Osteoblast (primary cell): ENCODE data around the gene MAGEC1. TPM values are rescaled to one million over a fixed set of nuclear protein-coding genes. Genes with fewer than 3 reads are reported as not detected.

ENCODE experiments used
- DNase-seq: peaks from one replicate; pipeline ENCODE4 v3.0.0; 2011; ENCODE audit warnings: low spot score, mixed read lengths; ENCODE audit not compliant: insufficient read length; ENCODE audit errors: missing footprints
- H2AFZ ChIP-seq: 2 replicates; pipeline ENCODE4 v1.6.0; 2011; ENCODE audit warnings: mild to moderate bottlenecking, low read length
- H3K27ac ChIP-seq: 2 replicates; pipeline ENCODE4 v1.5.1; 2011; ENCODE audit warnings: mild to moderate bottlenecking, low read depth, low read length, moderate library complexity
- H3K27me3 ChIP-seq: 2 replicates; pipeline ENCODE4 v1.6.0; 2012; ENCODE audit warnings: mild to moderate bottlenecking, control low read depth, inconsistent platforms, low read length, moderate library complexity; ENCODE audit not compliant: insufficient read depth
- H3K36me3 ChIP-seq: 2 replicates; pipeline ENCODE4 v1.5.1; 2011; ENCODE audit warnings: mild to moderate bottlenecking, low read length, control low read depth, moderate library complexity; ENCODE audit not compliant: insufficient read depth
- H3K4me1 ChIP-seq: 2 replicates; pipeline ENCODE4 v1.5.1; 2011; ENCODE audit warnings: mild to moderate bottlenecking, low read length, control low read depth, moderate library complexity; ENCODE audit not compliant: insufficient read depth
- H3K4me2 ChIP-seq: 2 replicates; pipeline ENCODE4 v1.6.0; 2011; ENCODE audit warnings: mild to moderate bottlenecking, low read length; ENCODE audit not compliant: insufficient read depth
- H3K4me3 ChIP-seq: fragments of 200-600 bp; sonication (generic); 3 replicates; pipeline ENCODE4 v1.5.1; 2012; ENCODE audit warnings: mild to moderate bottlenecking, low read length, inconsistent platforms; ENCODE audit not compliant: insufficient read depth
- H3K79me2 ChIP-seq: 2 replicates; pipeline ENCODE4 v1.6.0; 2012; ENCODE audit warnings: mild to moderate bottlenecking, low read length, control low read depth, inconsistent platforms; ENCODE audit not compliant: insufficient read depth
- H3K9me3 ChIP-seq: 2 replicates; pipeline ENCODE4 v1.5.1; 2011; ENCODE audit warnings: low read depth, low read length, control low read depth
- H4K20me1 ChIP-seq: 2 replicates; pipeline ENCODE4 v1.6.0; 2012; ENCODE audit warnings: mild to moderate bottlenecking, low read length, control low read depth; ENCODE audit not compliant: insufficient read depth
- total RNA-seq: library from RNA; depleted of rRNA; stranded (reverse); fragments of >200 nt; gene quantifications from 2 replicates; pipeline ENCODE4 v1.2.3, GENCODE V29; 2012
- TF ChIP-seq, protein P1 (sequence below): IDR thresholded peaks from 2 replicates; pipeline ENCODE4 v1.5.1; 2011; ENCODE audit warnings: mild to moderate bottlenecking, low read depth, low read length, moderate library complexity; ENCODE audit errors: extremely low read depth

The MAGEC1 gene
- total RNA-seq, 1 donor, result not detected

GRCh38 chrX:141935645-141936044, 32.0 kb downstream of the MAGEC1 start:
- no peaks in the 10 kb centered on the region for H3K36me3 ChIP-seq
- no peak overlapping the region for H3K27ac ChIP-seq
- H3K4me3 ChIP-seq, result no peak overlapping the region
- no peaks in the 10 kb centered on the region for H3K9me3 ChIP-seq
- no peaks in the 10 kb centered on the region for H3K27me3 ChIP-seq
- TF ChIP-seq, protein P1, sequence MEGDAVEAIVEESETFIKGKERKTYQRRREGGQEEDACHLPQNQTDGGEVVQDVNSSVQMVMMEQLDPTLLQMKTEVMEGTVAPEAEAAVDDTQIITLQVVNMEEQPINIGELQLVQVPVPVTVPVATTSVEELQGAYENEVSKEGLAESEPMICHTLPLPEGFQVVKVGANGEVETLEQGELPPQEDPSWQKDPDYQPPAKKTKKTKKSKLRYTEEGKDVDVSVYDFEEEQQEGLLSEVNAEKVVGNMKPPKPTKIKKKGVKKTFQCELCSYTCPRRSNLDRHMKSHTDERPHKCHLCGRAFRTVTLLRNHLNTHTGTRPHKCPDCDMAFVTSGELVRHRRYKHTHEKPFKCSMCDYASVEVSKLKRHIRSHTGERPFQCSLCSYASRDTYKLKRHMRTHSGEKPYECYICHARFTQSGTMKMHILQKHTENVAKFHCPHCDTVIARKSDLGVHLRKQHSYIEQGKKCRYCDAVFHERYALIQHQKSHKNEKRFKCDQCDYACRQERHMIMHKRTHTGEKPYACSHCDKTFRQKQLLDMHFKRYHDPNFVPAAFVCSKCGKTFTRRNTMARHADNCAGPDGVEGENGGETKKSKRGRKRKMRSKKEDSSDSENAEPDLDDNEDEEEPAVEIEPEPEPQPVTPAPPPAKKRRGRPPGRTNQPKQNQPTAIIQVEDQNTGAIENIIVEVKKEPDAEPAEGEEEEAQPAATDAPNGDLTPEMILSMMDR, result no peak
- no peak for DNase-seq
- no peak overlapping the region for H3K4me2 ChIP-seq
- H2AFZ ChIP-seq, result no peak overlapping the region
- no peaks in the 10 kb centered on the region for H3K4me1 ChIP-seq
- H3K79me2 ChIP-seq, result no peaks in the 10 kb centered on the region
- H4K20me1 ChIP-seq, result no peaks in the 10 kb centered on the region

DNA sequence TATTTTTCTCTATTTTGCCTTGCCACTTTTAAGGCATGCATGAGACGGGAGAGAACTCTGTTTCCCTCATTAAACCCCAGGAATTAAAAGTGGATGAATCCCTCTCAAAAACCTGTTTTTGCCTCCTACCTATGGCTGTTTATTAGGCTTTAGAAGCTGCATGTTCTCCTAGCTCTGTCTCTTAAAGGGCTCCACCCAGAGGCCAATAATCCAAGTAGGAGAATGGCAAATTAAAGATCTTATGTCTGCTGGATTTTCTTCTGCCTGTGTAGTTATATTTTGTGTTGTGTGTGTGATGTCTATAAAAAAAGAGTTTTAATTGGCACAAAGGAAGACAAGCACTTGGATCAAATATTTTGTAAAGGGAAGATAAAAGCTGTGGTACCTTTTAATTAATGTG, 32.4 kb downstream of the MAGEC1 start:
- no peaks in the 10 kb centered on the region for H3K4me1 ChIP-seq
- TF ChIP-seq, protein P1, result peak; percentile 21
- H3K36me3 ChIP-seq, result no peaks in the 10 kb centered on the region
- H3K79me2 ChIP-seq, result no peaks in the 10 kb centered on the region
- no peaks in the 10 kb centered on the region for H3K9me3 ChIP-seq
- H2AFZ ChIP-seq, result no peak overlapping the region
- H4K20me1 ChIP-seq, result no peaks in the 10 kb centered on the region
- DNase-seq, result no peak
- no peak overlapping the region for H3K27ac ChIP-seq
- H3K4me2 ChIP-seq, result no peak overlapping the region
- H3K4me3 ChIP-seq, result no peak overlapping the region
- H3K27me3 ChIP-seq, result no peaks in the 10 kb centered on the region

DNA sequence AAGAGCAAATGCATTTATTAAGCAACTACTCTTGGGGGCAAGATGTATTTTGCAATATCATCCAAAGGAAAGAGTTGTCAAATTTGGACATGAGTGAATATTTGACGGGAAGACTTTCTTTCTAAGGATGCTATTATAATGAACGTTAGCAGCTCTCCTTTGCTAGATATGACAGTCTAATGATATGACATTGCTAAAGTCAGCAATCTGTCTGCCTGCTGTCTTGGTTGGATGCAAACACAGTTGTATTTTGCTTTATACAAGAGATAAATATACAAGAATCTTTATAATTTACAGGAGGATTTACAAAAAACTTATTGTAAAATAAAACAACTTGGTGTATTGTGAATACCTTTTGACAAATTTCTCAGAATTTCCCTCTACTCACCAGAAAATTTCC, 37.5 kb downstream of the MAGEC1 start:
- no peak overlapping the region for H2AFZ ChIP-seq
- DNase-seq, result no peak
- no peaks in the 10 kb centered on the region for H3K79me2 ChIP-seq
- H3K4me1 ChIP-seq, result no peaks in the 10 kb centered on the region
- no peaks in the 10 kb centered on the region for H3K36me3 ChIP-seq
- no peak overlapping the region for H3K27ac ChIP-seq
- H3K27me3 ChIP-seq, result no peaks in the 10 kb centered on the region
- H3K4me2 ChIP-seq, result no peak overlapping the region
- no peaks in the 10 kb centered on the region for H3K9me3 ChIP-seq
- TF ChIP-seq, protein P1, result no peak
- H4K20me1 ChIP-seq, result no peaks in the 10 kb centered on the region
- no peak overlapping the region for H3K4me3 ChIP-seq

GRCh38 chrX:141945426-141945825, 41.7 kb downstream of the MAGEC1 start:
- DNase-seq, result no peak
- no peak overlapping the region for H2AFZ ChIP-seq
- H3K36me3 ChIP-seq, result no peaks in the 10 kb centered on the region
- no peak overlapping the region for H3K27ac ChIP-seq
- H4K20me1 ChIP-seq, result no peaks in the 10 kb centered on the region
- H3K4me2 ChIP-seq, result no peak overlapping the region
- no peaks in the 10 kb centered on the region for H3K4me1 ChIP-seq
- H3K4me3 ChIP-seq, result no peak overlapping the region
- H3K79me2 ChIP-seq, result no peaks in the 10 kb centered on the region
- TF ChIP-seq, protein P1, result no peak
- H3K27me3 ChIP-seq, result no peaks in the 10 kb centered on the region
- no peaks in the 10 kb centered on the region for H3K9me3 ChIP-seq
